Middle frontal gyrus (tissue), 1 donor: ENCODE measurements around the gene MUS81.
"Not testable (repeated sequence)": the region's sequence is repeated elsewhere in the genome, so short reads cannot be mapped to it uniquely, and the experiment has no call there.

Experiments used
- DNase-seq: peaks from one replicate; pipeline ENCODE4 v3.0.0-alpha.2; 2015; ENCODE audit warnings: low spot score; ENCODE audit errors: extremely low spot score

Gene MUS81

GRCh38 chr11:65844231-65844872 is 15.9 kb upstream of the MUS81 start:
- DNase-seq, result no peak

GRCh38 chr11:65847746-65848145 is 12.5 kb upstream of the MUS81 start:
- no peak for DNase-seq

- DNase-seq, result not testable (repeated sequence)
These were observed 11.5 kb upstream of the MUS81 start for GRCh38 chr11:65848693-65849092.

- no peak for DNase-seq
These were observed 10.9 kb upstream of the MUS81 start for GRCh38 chr11:65849366-65849765.

GRCh38 chr11:65849771-65850216 is 10.4 kb upstream of the MUS81 start:
- no peak for DNase-seq

- DNase-seq, result no peak
These were observed 9.8 kb upstream of the MUS81 start for GRCh38 chr11:65850217-65851082.

- no peak for DNase-seq
These were observed 9.1 kb upstream of the MUS81 start for GRCh38 chr11:65851083-65851579.

- no peak for DNase-seq
These were observed 8.3 kb upstream of the MUS81 start for GRCh38 chr11:65851811-65852507.

GRCh38 chr11:65852508-65853245 is 7.6 kb upstream of the MUS81 start:
- DNase-seq, result no peak

GRCh38 chr11:65853246-65853979 is 6.8 kb upstream of the MUS81 start:
- DNase-seq, result no peak

- DNase-seq, result no peak
These were observed 6.1 kb upstream of the MUS81 start for GRCh38 chr11:65854161-65854592.

- no peak for DNase-seq
These were observed 5.1 kb upstream of the MUS81 start for GRCh38 chr11:65854852-65855837.

- DNase-seq, result no peak
These were observed 4.3 kb upstream of the MUS81 start for GRCh38 chr11:65855927-65856363.

- DNase-seq, result peak; percentile 49
These were observed 3.3 kb upstream of the MUS81 start for GRCh38 chr11:65856689-65857499.

GRCh38 chr11:65857500-65857852 is 2.8 kb upstream of the MUS81 start:
- DNase-seq, result peak; percentile 12

GRCh38 chr11:65857853-65858680 is 2.2 kb upstream of the MUS81 start, which contains the start of gene CFL1:
CFL1 (minus strand) TSS chr11:65858180; CDS start chr11:65858099, 81 bp downstream.
- DNase-seq, result peak; percentile 97

GRCh38 chr11:65858681-65859087 is 1.5 kb upstream of the MUS81 start:
- DNase-seq, result no peak
